Renal cortex interstitium (tissue), 11 donors: Measurements from ENCODE around the gene RAB14. TPM values are rescaled to one million over a fixed set of nuclear protein-coding genes. Genes with fewer than 3 reads are reported as not detected.
"Not testable (repeated sequence)": the region's sequence is repeated elsewhere in the genome, so short reads cannot be mapped to it uniquely, and the experiment has no call there.

Experiments used
- DNase-seq, 11 donors: peaks; one replicate each; pipeline ENCODE4 v3.0.0-alpha.2; 2013; ENCODE audit warnings: low read depth in 9 of 11, low spot score in 4 of 11; ENCODE audit errors: extremely low read depth in 1 of 11
- polyA plus RNA-seq, 3 donors: library from polyadenylated mRNA; unstranded; fragments of 120-200 nt; gene quantifications; one replicate each; pipeline ENCODE4 v1.2.1, GENCODE V29; 2013; ENCODE audit not compliant: insufficient read length in 3 of 3

RAB14 gene
- polyA plus RNA-seq, 3 donors, result 95.4 to 112 (median 97.0) TPM

- no peak for DNase-seq
Measured at GRCh38 chr9:121140162-121140561, 61.5 kb downstream of the RAB14 start.

GRCh38 chr9:121138973-121139372 is 62.7 kb downstream of the RAB14 start:
- no peak for DNase-seq

DNA sequence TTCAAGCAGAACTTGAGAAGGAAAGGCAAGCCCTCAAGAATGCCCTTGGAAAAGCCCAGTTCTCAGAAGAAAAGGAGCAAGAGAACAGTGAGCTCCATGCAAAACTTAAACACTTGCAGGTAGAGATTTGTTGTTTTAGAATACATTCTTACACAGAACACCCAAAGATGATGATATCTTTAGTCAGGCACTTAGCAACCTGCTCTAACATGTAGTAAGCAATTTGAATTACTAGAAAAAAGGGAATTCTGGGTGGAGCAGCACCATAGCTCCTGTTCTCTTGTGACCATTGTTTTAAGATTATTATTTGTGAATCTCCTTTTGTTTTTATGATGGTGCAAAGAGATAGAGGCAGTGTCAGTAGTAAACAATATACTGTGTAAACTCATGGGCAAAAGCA is 63.1 kb downstream of the RAB14 start:
- no peak for DNase-seq

- DNase-seq, result no peak
Measured at GRCh38 chr9:121135642-121136041, 66.0 kb downstream of the RAB14 start.

- DNase-seq, result no peak
Measured at GRCh38 chr9:121133104-121133816, 68.4 kb downstream of the RAB14 start.

DNA sequence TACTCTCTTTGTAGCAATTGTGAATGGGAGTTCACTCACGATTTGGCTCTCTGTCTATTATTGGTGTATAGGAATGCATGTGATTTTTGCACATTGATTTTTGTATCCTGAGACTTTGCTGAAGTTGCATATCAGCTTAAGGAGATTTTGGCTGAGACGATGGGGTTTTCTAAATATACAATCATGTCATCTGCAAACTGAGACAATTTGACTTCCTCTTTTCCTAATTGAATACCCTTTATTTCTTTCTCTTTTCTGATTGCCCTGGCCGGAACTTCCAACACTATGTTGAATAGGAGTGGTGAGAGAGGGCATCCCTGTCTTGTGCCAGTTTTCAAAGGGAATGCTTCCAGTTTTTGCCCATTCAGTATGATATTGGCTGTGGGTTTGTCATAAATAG is 72.3 kb downstream of the RAB14 start:
- not testable (repeated sequence) for DNase-seq

Other genes starting within 250 kb of the RAB14 start
- 10 to 100 TPM; 12.8 to 14.7 (median 14.3) TPM for gene C5, start 151.6 kb downstream of the RAB14 start, polyA plus RNA-seq
- gene CNTRL, start 126.9 kb downstream of the RAB14 start, polyA plus RNA-seq, result 10 to 100 TPM; 31.3 to 39.1 (median 36.5) TPM
- 100 to 1,000 TPM; 128 to 208 (median 160) TPM for gene GSN, start 66.3 kb upstream of the RAB14 start, polyA plus RNA-seq
- gene STOM, start 168.4 kb upstream of the RAB14 start, polyA plus RNA-seq, result 10 to 100 TPM; 80.2 to 87.5 (median 81.9) TPM